HEK293T (cell line): ENCODE results near the gene TKTL2.

Experiments
- ARNT ChIP-seq: fragments of 450-650 bp; IDR thresholded peaks from 2 replicates; pipeline ENCODE4 v1.6.1; 2017; ENCODE audit warnings: mild to moderate bottlenecking
- BHLHE40 ChIP-seq: fragments of 450-650 bp; IDR thresholded peaks from 2 replicates; pipeline ENCODE4 v1.6.1; 2016; ENCODE audit warnings: mild to moderate bottlenecking, moderate library complexity, borderline replicate concordance
- CTBP1 ChIP-seq: fragments of 450-650 bp; IDR thresholded peaks from 2 replicates; pipeline ENCODE4 v1.6.1; 2016; ENCODE audit warnings: borderline replicate concordance
- ELF4 ChIP-seq: fragments of 450-650 bp; IDR thresholded peaks from 2 replicates; pipeline ENCODE4 v1.6.1; 2017; ENCODE audit warnings: antibody characterized with exemption
- FOXA1 ChIP-seq: fragments of 450-650 bp; IDR thresholded peaks from 2 replicates; pipeline ENCODE4 v1.6.1; 2016; ENCODE audit warnings: mild to moderate bottlenecking
- HDGF ChIP-seq: fragments of 450-650 bp; IDR thresholded peaks from 2 replicates; pipeline ENCODE4 v1.6.1; 2017; ENCODE audit warnings: antibody characterized with exemption, borderline replicate concordance
- L3MBTL2 ChIP-seq: fragments of 450-650 bp; conservative IDR thresholded peaks from 2 replicates; pipeline ENCODE4 v1.6.1; 2016; ENCODE audit warnings: mild to moderate bottlenecking
- LEF1 ChIP-seq: fragments of 450-650 bp; IDR thresholded peaks from 2 replicates; pipeline ENCODE4 v1.6.1; 2017; ENCODE audit warnings: mild to moderate bottlenecking, borderline replicate concordance
- NFRKB ChIP-seq: fragments of 450-650 bp; IDR thresholded peaks from 2 replicates; pipeline ENCODE4 v1.6.1; 2016; ENCODE audit warnings: mild to moderate bottlenecking, moderate library complexity
- SP1 ChIP-seq: fragments of 450-650 bp; IDR thresholded peaks from 2 replicates; pipeline ENCODE4 v1.6.1; 2017
- SUZ12 ChIP-seq: fragments of 450-650 bp; IDR thresholded peaks from 2 replicates; pipeline ENCODE4 v1.6.1; 2016; ENCODE audit warnings: mild to moderate bottlenecking
- TARDBP ChIP-seq: fragments of 450-650 bp; IDR thresholded peaks from 2 replicates; pipeline ENCODE4 v1.6.1; 2016
- ZNF384 ChIP-seq: fragments of 450-650 bp; IDR thresholded peaks from 2 replicates; pipeline ENCODE4 v1.6.1; 2016

- TF ChIP-seq ARNT (no peak), NFRKB (no peak), SP1 (no peak), CTBP1 (no peak), L3MBTL2 (no peak), TARDBP (no peak), HDGF (no peak), BHLHE40 (no peak), ZNF384 (no peak), ELF4 (no peak), FOXA1 (no peak), LEF1 (no peak), SUZ12 (no peak)
Observed at GRCh38 chr4:163482190-163482589, 8.6 kb upstream of the TKTL2 start.
